Activated naive CD4-positive, alpha-beta T cell treated with anti-CD3 and anti-CD28 coated beads, Interleukin-2, amount 50 U/mL, for 16 hours (primary cell): Measurements from ENCODE around the gene CHST8.

Source experiments
- DNase-seq: peaks from one replicate; pipeline ENCODE4 v3.0.0-alpha.2; 2020

CHST8 gene

DNA sequence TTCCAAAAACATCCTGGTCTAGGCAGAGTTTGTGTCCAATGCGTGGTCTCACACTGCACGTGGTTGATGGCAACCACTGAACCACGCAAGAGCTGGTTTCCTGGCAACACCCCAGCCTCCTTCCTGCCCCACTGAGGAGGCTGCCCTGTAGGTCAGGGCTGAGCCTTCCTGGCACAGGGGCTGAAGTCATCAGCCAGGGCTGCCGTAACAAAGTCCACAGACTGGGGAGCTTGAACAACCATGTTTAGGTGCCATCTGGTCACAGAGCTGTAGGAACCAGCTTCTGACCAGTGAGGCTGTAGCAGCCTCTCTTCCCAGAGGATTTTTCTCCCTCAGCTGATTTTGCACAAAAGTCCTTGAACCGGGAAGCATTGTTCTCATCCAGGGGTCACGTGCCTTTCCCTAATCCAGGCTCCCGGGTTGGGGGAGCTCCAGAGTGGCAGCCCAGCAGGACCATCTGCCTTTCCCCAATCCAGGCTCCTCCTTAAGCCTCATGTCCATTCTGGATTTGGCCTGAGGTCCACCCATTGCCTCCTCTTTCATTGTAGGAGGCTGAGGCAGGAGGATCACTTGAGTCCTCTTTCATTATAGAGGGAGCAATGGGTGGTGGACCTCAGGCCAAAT is 53.9 kb downstream of the CHST8 start:
- no peak for DNase-seq

DNA sequence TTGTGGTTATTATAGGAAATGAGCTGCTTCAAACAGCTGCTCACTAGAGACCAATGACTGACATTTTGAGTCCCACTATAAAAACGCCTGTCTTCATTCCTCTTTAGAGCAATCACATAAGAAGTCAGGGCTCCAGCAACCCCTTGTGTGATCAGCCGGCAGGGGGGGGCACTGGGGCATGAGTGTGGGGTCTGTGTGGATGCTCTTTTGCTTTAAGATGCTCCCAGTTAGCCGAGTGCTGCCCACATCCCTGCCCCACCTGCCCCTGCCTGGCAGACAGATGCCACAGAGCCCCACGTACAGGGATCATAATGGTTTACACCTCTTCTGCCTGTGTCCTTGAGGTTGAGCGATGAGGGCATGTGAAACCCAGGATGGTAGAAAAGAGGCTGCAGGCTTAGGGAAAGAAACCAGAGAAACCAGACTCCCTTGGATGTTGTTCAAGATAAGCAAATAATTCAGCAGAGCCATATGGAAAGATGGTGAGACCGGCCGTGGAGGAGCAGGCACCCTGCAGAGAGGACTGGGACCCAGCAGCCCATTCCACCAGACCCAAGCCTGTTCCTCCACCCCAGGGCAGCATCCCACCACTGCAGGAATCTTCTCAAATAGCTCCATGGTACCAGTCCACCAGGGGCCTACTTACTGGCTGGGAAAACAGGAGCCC is 55.4 kb downstream of the CHST8 start:
- DNase-seq, result no peak

DNA sequence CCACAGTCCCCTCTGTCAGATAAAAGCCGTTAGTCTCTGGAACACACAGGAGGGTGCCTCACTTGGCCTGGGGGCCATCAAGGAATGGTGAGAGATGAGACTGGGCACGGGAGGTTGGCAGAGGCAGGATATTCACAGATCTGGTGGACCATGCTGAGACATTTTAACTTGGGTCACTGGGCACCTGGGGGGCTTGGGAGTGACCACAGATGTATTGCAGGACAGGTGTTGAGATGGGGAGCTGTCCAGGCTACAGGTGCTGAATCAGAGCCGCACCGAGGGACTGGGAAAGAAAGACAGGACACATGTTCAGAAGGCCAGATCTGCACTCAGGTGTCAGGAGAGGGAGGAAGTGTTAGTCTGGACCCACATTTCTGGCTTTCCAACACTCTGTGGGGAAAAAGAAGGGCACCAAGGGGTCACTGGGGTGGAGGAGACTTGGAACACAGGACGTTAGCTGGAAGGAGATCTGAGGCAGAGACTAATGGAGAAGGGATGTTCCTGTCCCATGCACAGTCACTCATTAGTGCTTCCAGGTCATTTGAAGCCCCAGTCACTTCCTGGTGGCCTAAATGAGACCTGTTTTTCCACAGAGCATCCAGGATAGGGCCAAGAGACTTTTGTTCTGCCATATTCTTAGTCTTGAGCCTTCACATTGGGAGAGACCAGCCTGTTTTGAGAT is 56.1 kb downstream of the CHST8 start:
- no peak for DNase-seq

DNA sequence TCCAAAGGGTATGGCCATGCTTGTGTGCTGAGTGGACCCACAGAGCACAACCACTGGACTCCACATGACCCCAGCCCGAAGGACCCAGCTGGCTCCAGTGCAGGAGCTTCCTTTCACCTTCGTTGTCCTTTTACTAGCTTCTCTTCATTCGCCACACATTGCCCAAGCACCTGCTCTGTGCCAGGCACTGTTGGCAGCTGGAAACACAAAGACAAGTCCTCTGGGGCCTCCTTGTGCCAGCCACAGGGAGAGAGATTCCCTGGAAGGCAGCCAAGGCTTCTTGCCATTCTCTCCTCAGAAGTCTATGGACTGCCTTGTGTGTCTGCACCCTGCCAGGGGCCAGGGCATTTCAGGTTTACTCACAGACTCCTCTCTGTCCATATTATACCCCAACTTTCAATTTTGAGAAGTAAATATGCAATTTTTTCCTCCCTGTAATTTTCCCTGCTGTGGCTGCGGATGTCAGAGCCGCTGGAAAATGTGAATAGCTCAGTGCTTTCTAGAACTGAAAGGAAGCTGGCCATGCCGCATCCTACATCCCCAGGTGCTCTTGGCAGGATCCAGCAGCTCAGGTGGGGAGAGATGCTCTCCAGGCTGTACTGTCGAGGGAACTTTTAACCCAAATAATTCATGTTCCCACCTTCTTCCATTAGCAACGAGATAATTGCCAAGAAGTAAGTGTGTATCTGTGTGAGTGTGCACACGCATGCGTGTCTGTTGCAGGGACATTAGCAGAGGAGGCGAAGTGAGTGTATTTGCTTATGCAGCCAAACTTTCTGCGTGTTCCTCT is 57.2 kb downstream of the CHST8 start:
- DNase-seq, result no peak

GRCh38 chr19:33679696-33680095 is 57.9 kb downstream of the CHST8 start:
- DNase-seq, result no peak

DNA sequence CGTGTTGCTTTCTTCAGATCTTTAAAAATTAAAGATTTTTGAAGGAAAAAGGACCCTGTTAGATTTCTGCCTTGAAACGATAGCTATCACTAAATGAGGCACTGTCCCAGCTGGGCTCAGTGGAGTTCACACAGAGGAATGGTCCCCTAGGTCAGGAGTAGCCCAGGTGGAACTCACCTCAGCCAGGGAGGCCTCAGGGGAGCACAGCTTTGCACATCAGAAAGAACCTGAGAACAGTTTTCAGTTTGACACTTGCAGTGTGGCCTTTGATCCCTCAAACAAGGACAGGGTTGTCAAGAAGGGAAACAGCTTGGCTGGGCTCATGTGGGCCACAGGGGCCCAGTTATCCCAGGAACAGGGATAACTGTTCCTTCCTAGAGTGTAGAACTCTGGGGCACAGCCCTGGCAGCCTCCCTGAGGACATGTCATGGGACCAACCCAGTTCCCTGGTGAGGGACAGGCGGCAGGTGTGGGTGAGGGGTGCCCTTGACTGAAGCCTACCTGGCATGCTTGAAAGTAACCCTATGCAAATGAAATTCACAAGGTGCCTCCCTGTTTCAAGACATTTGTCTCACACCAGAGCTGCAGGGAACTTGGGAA is 59.4 kb downstream of the CHST8 start:
- no peak for DNase-seq

DNA sequence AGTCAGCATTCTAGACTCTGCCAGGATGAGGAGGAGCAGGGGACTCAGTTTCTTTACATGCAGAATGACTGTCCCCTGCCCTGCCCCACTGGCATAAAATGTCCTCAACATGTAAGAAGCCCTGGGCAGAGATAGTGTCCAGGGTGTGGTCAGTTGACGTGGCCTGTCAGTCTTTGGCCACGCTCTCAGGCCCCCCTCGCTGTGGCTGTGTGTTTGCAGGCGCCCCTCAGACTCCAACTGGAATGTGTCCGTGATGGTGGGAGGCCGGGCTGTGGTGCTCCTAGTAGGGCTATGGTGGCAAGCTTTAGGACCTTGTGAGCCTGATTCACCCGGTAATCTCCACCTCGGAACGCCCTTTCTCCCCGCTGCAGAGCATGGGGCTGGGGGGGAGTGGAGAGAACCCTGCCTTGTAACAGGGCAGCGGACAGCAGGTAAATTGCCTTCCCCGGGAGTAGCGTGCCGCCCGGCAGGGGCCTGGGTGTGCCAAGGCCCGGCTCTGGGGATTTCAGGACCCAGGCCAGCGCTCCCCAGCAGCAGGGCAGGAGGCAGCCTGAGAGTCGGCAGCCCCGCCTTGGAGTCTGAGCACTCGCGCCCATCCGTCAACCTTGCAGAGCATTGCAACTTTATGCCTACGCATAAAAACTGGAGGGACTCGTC is 62.3 kb downstream of the CHST8 start:
- DNase-seq, result no peak

DNA sequence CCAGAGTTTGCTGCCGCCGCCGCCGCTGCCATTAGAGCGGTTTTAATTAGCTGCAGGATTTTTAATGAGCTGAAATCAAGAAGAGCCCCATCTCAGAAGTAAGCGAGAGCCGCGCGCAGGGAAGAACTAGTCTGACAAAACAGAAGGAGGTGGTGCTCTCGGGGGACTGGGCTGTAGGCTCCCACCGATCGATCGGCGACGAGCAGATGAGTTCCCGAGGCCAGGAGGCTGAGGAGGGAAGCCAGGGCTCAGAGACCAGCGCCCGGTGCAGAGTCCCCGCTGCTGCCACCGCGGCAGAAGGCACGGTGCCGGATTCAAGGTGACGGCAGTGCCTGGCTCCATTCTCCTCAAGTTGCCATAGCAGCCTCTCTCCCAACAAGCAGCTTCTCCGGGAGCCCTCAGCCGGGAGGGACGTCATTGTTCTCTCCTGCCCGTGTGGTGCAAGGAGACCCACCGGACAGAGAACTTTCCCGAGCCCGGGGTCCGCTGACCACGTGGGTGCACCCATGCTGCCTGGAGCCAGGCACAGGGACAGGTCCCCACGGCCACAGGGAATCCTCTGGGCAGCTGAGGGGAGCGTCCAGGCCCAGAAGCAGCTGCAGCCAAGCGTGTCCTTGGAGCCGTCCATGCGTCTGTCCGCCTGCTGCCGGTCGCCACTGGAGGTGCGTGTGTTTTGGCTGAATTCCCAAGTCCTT is 62.9 kb downstream of the CHST8 start:
- no peak for DNase-seq

DNA sequence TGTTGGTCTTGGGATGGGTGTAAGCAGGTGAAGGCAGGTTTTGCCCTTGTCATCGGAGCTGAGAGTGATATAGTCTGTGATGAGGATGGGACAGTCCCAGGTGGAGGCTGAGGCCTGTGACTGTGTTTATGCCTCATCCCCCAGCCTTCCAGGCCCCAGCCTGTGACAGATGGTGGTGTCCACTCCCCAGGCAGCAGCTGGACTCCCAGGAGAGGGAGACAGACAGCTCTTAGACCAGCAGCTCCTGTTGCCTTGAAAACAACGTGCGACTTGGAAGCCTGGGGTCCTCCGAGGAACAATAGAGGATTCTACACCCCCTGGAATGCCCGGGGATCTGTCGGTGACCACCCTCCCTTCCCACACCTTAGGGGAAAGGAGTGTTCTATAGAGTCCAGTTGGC is 63.8 kb downstream of the CHST8 start:
- no peak for DNase-seq

GRCh38 chr19:33686262-33686661 is 64.5 kb downstream of the CHST8 start:
- DNase-seq, result no peak

GRCh38 chr19:33686687-33687480 is 65.1 kb downstream of the CHST8 start:
- DNase-seq, result no peak

GRCh38 chr19:33687481-33688170 is 65.9 kb downstream of the CHST8 start:
- DNase-seq, result no peak

GRCh38 chr19:33688171-33688992 is 66.6 kb downstream of the CHST8 start:
- DNase-seq, result no peak

DNA sequence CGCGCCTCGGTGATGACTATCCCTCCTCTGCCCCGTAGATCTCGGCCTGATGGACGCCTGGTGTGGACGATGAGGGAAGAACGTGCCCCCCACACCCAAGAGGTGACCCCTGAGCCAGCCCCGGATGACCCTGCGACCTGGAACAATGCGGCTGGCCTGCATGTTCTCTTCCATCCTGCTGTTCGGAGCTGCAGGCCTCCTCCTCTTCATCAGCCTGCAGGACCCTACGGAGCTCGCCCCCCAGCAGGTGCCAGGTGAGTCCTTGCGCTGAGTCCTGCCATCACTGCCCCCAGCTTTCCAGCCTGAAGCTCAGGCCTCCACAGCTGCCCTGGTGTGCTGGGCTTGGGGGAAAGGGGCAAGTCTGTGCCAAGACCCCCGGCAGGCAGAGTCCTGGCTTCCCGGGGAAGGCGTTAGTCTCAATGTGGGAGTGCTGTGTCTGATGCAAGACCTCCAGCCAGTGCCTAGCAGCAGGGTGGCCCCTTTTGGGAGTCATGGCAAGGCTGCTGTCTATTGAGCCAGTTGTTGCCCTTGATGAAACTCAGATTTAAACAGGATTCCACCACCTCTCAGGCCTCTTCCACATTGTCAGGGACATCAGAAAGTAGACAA is 67.5 kb downstream of the CHST8 start:
- no peak for DNase-seq

- DNase-seq, result no peak
Observed at GRCh38 chr19:33689868-33690267, 68.1 kb downstream of the CHST8 start.

GRCh38 chr19:33690378-33691029 is 68.8 kb downstream of the CHST8 start:
- DNase-seq, result no peak

GRCh38 chr19:33691030-33691427 is 69.3 kb downstream of the CHST8 start:
- no peak for DNase-seq

GRCh38 chr19:33691736-33692135 is 70.0 kb downstream of the CHST8 start:
- DNase-seq, result no peak

- DNase-seq, result no peak
Observed at GRCh38 chr19:33693678-33694077, 71.9 kb downstream of the CHST8 start.
